Measurements from ENCODE around the gene SUSD6. TPM values are rescaled to one million over a fixed set of nuclear protein-coding genes. Genes with fewer than 3 reads are reported as not detected.

The SUSD6 gene
- total and polyA plus RNA-seq, 2 donors (not counting 1 experiment from before 2014, with no cell fraction given): 62.3 to 97.8 TPM

DNA sequence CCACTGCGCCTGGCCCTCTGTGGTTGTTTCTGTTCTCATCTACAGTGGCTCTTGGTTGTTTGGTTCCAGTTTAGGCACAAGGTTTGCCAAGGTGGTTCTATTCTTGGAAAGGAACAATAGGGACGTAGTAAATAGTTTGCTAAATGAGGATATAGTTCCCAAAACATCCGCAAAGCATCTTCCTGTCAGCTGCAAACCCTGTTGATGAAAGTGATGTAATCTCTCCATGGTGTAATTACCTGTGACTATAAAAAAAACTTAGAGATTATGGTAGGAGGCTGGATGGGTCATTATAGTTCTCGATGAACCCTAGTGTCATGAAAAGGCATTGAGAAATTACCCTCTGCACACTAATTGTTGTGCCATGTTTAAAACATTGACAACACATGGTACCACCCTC is 52.9 kb downstream of the SUSD6 start:
- CTCF ChIA-PET: interaction anchor here (1.0 to 2.0 kb wide), 4 partner anchors 9 to 63 kb away, joined by 3 to 5 read pairs (median 4); no protein-coding TSS in a partner anchor
- 83% methylated on average over 3 of the region's 4 CpGs for WGBS (ENCODE audit: insufficient coverage)
- no peak for ATAC-seq (ENCODE audit: low read depth)
- no peaks in the 10 kb centered on the region for H3K27me3 ChIP-seq (replicated peaks in 1 of 4; ENCODE audit: control extremely low read depth in 1 of 4, control insufficient read depth in 3 of 4, insufficient read depth in 4 of 4, low read length in 3 of 4)
- POLR2A ChIA-PET: no interaction called here
- no peaks in the 10 kb centered on the region for H3K9me3 Mint-ChIP-seq (ENCODE audit: insufficient read depth)
- DNase-seq: no peak
- TF ChIP-seq EZH2 (IDR thresholded peaks at IDR 0.05; ENCODE audit: borderline replicate concordance, insufficient read depth, low read depth, low read length, poor library complexity, severe bottlenecking): no peak
- TF ChIP-seq, protein P1, sequence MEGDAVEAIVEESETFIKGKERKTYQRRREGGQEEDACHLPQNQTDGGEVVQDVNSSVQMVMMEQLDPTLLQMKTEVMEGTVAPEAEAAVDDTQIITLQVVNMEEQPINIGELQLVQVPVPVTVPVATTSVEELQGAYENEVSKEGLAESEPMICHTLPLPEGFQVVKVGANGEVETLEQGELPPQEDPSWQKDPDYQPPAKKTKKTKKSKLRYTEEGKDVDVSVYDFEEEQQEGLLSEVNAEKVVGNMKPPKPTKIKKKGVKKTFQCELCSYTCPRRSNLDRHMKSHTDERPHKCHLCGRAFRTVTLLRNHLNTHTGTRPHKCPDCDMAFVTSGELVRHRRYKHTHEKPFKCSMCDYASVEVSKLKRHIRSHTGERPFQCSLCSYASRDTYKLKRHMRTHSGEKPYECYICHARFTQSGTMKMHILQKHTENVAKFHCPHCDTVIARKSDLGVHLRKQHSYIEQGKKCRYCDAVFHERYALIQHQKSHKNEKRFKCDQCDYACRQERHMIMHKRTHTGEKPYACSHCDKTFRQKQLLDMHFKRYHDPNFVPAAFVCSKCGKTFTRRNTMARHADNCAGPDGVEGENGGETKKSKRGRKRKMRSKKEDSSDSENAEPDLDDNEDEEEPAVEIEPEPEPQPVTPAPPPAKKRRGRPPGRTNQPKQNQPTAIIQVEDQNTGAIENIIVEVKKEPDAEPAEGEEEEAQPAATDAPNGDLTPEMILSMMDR (IDR thresholded peaks at IDR 0.05): no peak
- H3K4me3 Mint-ChIP-seq: peak overlapping the region; percentile 49
- peak overlapping the region; percentile 28 to 80 for H3K27ac ChIP-seq (ENCODE audit: low read length in 2 of 2)
- H3K9me3 ChIP-seq (ENCODE audit: control extremely low read depth in 1 of 3, control insufficient read depth in 2 of 3, insufficient read depth in 1 of 3, low read length in 2 of 3): peaks cover 0 to 11% (median 0%) of the 10 kb centered on the region in 3 donors
- H3K79me2 ChIP-seq (ENCODE audit: control insufficient read depth, insufficient read depth, low read length): peaks cover 99% of the 10 kb centered on the region
- peaks cover 2 to 35% of the 10 kb centered on the region in 2 experiments for H3K36me3 ChIP-seq (replicated peaks in 1 of 2; ENCODE audit: control extremely low read depth in 1 of 2, control insufficient read depth in 1 of 2, extremely low read depth in 1 of 2, insufficient read depth in 2 of 2, low read length in 1 of 2)
- peaks cover 85% of the 10 kb centered on the region for H3K4me1 Mint-ChIP-seq
- H3K27ac Mint-ChIP-seq: peak overlapping the region; percentile 66
- H4K20me1 ChIP-seq (ENCODE audit: control insufficient read depth, insufficient read depth, low read length, poor library complexity, severe bottlenecking): peaks cover 80% of the 10 kb centered on the region
- intact Hi-C loops (cut with micrococcal nuclease): no loop called here
- no peaks in the 10 kb centered on the region for H3K27me3 Mint-ChIP-seq
- H3K4me1 ChIP-seq (ENCODE audit: control insufficient read depth in 2 of 2, insufficient read depth in 2 of 2, low read length in 2 of 2): peaks cover 59 to 82% of the 10 kb centered on the region in 2 donors
- H3K9ac ChIP-seq (ENCODE audit: low read length): no peak overlapping the region
- H3K4me2 ChIP-seq (replicated peaks; ENCODE audit: low read depth, low read length, poor library complexity, severe bottlenecking): peak overlapping the region; percentile 29
- no peak overlapping the region for H3K4me3 ChIP-seq (ENCODE audit: control extremely low read depth in 1 of 5, extremely low read depth in 1 of 5, insufficient read depth in 1 of 5, low read depth in 2 of 5, low read length in 4 of 5)
- no peak overlapping the region for H2AFZ ChIP-seq (ENCODE audit: insufficient read depth, low read depth, low read length, poor library complexity, severe bottlenecking)

DNA sequence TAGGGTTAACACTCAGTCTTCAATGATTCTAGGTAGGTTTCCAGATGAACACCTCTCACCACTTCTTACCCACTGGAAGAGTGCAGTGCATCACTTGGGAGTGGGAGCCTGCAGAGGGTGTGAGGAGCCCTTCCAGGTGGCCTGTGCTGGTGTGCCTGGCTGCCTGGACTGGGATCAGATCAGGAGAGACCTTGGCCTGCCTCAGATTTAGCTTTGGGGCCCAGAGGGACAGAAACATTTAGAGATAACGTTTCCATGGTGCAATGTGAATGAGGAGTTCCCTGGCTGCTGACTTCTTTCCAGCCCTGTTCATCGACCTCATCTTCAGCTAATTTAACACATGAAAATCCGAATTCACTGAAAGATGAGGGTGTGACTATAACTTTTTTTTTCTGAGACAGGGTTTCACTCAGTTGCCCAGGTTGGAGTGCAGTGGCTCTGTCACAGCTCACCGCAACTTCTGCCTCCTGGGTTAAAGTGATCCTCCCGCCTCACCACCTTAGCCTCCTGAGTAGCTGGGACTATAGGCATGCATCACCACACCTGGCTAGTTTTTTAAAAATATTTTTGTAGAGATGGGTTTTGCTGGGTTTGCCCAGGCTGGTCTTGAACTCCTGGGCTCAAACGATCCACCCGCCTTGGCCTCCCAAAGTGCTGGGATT is 53.6 kb downstream of the SUSD6 start:
- H3K27me3 Mint-ChIP-seq: no peaks in the 10 kb centered on the region
- Histone ChIP-seq H3K27ac (ENCODE audit: low read length in 2 of 2) (peak overlapping the region; percentile 41 to 80), H3K9me3 (ENCODE audit: control extremely low read depth in 1 of 3, control insufficient read depth in 2 of 3, insufficient read depth in 1 of 3, low read length in 2 of 3) (peaks cover 0 to 11% (median 0%) of the 10 kb centered on the region in 3 donors), H3K4me2 (replicated peaks; ENCODE audit: low read depth, low read length, poor library complexity, severe bottlenecking) (peak overlapping the region; percentile 29), H2AFZ (ENCODE audit: insufficient read depth, low read depth, low read length, poor library complexity, severe bottlenecking) (no peak overlapping the region), H3K9ac (ENCODE audit: low read length) (no peak overlapping the region), H3K4me1 (ENCODE audit: control insufficient read depth in 2 of 2, insufficient read depth in 2 of 2, low read length in 2 of 2) (peaks cover 66 to 85% of the 10 kb centered on the region in 2 donors), H3K79me2 (ENCODE audit: control insufficient read depth, insufficient read depth, low read length) (peaks cover 100% of the 10 kb centered on the region), H3K36me3 (replicated peaks in 1 of 2; ENCODE audit: control extremely low read depth in 1 of 2, control insufficient read depth in 1 of 2, extremely low read depth in 1 of 2, insufficient read depth in 2 of 2, low read length in 1 of 2) (peaks cover 2 to 32% of the 10 kb centered on the region in 2 experiments), H3K4me3 (ENCODE audit: control extremely low read depth in 1 of 5, extremely low read depth in 1 of 5, insufficient read depth in 1 of 5, low read depth in 2 of 5, low read length in 4 of 5) (no peak overlapping the region), H4K20me1 (ENCODE audit: control insufficient read depth, insufficient read depth, low read length, poor library complexity, severe bottlenecking) (peaks cover 87% of the 10 kb centered on the region), H3K27me3 (replicated peaks in 1 of 4; ENCODE audit: control extremely low read depth in 1 of 4, control insufficient read depth in 3 of 4, insufficient read depth in 4 of 4, low read length in 3 of 4) (no peaks in the 10 kb centered on the region)
- peak overlapping the region; percentile 66 for H3K27ac Mint-ChIP-seq
- peaks cover 89% of the 10 kb centered on the region for H3K4me1 Mint-ChIP-seq
- WGBS (ENCODE audit: insufficient coverage): 56% methylated on average over 1 of the region's 7 CpGs
- H3K4me3 Mint-ChIP-seq: peak overlapping the region; percentile 64
- POLR2A ChIA-PET: no interaction called here
- DNase-seq: peak; percentile 50
- peak; percentile 46 for ATAC-seq (ENCODE audit: low read depth)
- TF ChIP-seq EZH2 (IDR thresholded peaks at IDR 0.05; ENCODE audit: borderline replicate concordance, insufficient read depth, low read depth, low read length, poor library complexity, severe bottlenecking): no peak
- H3K9me3 Mint-ChIP-seq (ENCODE audit: insufficient read depth): no peaks in the 10 kb centered on the region
- CTCF ChIA-PET: interaction anchor here (1.0 to 2.0 kb wide), 5 partner anchors 9 to 62 kb away, joined by 3 to 5 read pairs (median 3); no protein-coding TSS in a partner anchor
- intact Hi-C loops (cut with micrococcal nuclease): loop anchor here (1.0 kb wide), 1 partner anchor 8 kb away; no protein-coding TSS in a partner anchor

Measured in B cell (primary cell).